IPS DF 4.7 (cell line): ENCODE results near the gene NAV2.
"Not testable (repeated sequence)": the region's sequence is repeated elsewhere in the genome, so short reads cannot be mapped to it uniquely, and the experiment has no call there.

Experiments used
- DNase-seq: peaks from one replicate; pipeline ENCODE4 v3.0.0-alpha.2; 2013; ENCODE audit warnings: low spot score; ENCODE audit errors: extremely low read depth

Gene NAV2

DNA sequence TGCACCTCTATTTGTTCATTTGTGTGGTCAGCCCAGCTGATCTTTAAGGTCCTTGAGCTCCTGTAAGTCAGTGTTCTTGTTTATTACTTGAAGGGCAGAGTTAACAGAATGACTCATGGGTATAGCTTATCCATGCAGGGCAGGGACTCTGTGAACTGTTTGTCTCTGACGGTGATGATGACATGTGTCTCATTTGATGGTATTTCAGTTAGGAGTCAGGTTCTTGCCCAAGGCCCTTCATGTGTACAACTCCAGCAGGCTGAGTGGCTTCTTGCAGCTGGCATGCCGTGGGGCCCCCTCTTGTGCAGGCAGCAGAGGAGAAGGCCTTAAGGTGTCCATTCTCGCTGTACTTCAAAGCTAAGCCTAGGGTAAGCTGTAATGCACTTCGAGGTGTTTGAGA, 282.5 kb downstream of the NAV2 start:
- DNase-seq = no peak

DNA sequence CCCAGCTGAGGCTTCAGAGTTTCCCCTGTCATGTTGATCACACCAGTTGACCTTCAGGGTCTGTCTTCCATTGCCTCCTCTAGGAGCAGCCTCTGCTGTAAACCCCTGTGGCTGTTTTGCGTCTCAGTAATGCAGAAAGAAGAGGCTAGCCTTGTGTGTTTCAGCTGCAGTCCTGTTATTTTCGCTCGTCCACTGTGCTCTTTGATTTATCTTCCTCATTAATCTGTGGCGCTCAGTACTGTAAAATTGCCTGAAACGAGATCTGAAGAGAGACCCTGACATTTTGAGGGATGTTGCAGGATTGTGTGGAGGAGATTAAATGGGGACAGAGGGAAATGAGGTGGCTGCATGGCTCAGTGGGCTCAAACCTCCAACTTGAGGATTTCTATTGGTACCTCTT, 283.9 kb downstream of the NAV2 start:
- no peak for DNase-seq

DNA sequence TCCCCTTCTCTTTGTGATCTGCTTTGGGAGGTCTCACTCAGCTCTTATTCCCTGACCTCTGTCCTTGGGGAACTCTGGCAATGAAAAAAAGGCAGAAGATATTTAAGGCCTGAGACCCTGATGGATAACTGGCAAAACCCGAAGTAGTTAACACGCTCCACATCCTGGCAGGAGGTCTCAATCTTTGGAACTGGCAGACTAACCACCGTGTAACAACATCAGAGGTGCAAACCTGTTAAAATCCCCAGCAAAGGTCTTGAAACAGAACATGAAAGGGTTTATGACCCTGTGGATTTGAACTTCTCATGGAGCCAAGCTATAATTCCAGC, 287.3 kb downstream of the NAV2 start:
- no peak for DNase-seq

DNA sequence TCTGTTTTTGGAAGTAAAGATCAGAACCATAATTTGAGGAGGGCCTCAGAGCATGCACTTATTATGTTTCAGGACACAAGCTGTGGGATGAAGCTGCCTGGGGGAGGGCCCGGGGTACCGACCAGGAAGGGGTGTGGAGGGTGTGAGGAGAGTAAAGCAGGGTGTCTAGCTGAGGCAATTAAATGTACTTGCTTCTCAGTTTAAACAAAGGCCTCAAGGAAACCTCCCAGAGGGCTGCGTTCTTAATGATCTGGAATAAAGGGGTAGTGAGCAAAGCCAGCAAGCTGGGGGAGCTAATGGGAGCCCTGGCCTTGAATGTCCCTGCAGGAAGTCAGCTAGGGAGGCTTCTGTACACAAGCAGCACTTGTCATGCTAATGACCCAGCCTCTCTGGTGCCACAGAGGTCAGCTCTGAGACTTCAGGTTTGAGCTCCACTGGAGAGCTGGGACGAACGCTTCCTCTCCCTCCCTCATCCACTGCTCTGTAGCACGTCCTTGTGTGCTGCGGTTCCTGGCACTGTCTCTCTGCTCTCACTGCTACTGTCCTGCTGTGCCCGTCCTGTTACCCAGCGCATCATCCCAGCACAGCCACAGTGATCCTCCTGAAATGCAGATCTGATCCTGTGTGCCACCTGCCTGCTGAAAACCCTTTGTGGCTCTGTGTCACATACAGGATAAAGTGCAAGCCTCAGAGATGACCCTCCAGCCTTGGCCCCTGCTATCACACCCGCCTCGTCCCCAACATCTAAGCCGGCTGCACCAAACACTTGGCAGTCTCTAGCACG, 287.9 kb downstream of the NAV2 start:
- peak; percentile 96 for DNase-seq

DNA sequence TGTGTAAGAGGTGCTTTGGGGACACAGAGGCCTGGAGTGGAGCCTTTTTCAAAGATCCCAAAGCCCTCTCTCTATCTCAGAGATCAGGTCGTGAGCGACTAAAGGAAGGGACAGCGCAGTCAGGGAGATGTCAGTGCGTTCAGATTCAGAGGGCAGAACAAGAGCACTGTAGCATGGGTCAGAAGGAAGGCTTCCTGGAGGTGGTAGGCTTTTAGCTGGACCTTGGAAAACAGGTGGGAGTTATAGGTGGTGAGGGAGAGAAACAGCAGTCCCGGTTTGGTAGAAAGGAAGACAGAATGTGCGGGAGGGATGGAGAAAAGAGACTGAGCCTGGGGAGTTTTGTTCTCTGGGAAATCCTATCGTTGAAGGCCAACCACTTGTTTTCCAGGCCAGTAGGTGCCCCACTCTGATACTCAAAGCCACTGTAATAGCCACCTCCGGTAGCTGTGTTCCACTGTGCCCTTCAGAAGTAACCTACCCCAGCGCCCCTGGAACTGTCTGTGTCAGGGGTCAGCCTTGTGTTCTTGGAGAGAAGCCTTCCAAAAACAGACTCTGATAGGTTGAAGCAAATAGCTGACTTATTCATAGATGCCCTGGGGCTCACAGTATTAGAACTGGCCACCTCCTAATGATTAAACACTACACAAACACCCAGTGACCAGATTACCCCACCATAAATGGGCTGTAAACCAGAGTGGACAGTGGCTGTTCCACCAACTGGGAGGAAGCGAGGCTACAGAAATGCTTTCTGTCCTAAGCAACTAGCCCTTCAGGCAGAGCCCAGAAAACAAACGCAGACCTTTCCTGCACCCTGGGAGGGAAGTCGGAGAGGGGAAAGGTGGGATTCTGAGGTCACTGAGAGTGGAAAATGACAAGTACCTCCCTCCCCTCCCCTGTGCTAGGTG, 289.9 kb downstream of the NAV2 start:
- DNase-seq = no peak

DNA sequence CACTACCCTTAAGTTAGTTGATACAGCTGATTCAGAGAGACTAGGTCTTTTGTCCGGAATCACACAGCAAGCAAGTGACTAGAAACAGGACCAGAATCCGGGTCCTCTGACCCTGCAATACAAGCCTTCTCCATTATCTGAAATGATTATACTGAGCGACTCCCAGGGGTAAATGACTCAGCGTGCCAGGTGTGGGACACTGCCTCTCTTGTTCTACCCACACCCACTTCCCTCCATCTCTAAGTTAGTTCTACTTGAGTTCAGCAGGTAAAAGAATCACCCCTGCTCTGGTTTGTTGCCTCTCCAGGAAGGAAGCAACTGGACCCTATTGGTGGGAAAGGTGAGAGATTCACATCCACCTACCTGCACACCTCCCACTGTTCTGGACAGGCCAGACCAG, 290.7 kb downstream of the NAV2 start:
- no peak for DNase-seq

DNA sequence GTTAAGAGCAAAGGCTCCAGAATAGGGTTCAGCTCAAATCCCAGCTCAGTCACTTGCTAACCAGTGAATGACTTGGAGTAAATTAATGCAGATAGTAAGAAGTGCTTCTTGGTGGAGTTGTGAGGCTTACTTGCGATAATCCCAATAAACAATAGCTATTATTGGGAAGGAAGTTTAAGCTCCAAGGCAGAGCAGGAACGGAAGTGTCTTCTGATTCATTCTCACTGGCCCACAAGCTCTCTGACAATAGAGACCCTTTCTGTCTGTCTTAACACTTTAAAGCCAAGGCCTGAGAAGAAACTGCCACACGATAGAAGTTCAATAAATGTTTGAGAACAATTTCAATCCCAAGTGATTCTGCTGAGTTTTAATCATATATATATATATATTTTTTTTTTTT, 292.2 kb downstream of the NAV2 start:
- no peak for DNase-seq

DNA sequence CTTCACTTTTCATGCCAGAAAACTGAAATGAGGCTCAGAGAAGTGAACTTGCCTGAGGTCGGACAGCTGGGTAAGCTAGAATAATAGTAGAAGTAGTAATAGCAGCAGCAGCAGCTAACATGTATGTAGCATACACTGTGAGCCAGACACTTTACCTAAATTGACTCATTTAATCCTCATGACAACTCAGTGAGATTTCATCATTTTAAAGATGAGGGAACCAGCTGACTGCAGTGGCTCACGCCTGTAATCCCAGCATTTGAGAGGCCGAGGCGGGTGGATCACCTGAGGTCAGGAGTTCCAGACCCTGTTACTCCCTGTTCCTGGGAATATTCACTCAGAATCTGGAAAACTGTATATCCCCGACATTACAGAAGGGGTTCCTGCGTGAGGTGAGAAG, 293.1 kb downstream of the NAV2 start:
- DNase-seq = no peak

DNA sequence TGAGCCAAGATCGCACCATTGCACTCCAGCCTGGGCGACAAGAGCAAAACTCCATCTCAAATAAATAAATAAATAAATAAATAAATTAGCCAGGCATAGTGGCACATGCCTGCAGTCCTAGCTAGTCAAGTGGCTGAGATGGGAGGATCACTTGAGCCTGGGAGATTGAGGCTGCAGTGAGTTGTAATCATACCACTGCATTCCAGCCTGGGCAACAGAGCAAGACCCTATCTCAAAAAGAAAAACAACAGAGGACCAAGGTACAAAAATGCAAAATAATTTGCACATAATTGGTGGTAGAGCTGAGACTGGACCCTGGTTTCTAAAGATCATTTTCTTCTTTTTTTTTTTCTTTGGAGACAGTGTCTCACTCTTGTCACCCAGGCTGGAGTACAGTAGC, 294.0 kb downstream of the NAV2 start:
- DNase-seq = not testable (repeated sequence)

DNA sequence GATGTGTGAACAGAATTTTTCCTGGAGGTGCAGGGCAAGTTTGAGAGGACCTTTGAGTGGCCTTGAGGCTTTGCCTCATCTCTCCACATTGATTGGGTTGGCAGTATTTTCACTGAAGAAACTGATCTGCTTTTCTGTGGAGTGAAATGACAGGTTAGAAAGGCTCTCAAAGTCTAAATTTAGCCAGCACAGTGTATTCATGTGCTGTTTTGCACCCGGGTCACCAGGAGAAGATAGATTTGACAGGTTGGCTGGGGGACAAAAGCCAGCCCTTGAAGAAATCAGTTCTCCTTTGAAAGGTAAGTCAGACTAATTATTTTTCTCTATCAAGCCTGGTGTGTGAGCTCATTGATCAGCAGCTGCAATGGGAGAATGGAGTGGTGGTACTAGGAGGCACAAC, 294.7 kb downstream of the NAV2 start:
- DNase-seq = no peak

DNA sequence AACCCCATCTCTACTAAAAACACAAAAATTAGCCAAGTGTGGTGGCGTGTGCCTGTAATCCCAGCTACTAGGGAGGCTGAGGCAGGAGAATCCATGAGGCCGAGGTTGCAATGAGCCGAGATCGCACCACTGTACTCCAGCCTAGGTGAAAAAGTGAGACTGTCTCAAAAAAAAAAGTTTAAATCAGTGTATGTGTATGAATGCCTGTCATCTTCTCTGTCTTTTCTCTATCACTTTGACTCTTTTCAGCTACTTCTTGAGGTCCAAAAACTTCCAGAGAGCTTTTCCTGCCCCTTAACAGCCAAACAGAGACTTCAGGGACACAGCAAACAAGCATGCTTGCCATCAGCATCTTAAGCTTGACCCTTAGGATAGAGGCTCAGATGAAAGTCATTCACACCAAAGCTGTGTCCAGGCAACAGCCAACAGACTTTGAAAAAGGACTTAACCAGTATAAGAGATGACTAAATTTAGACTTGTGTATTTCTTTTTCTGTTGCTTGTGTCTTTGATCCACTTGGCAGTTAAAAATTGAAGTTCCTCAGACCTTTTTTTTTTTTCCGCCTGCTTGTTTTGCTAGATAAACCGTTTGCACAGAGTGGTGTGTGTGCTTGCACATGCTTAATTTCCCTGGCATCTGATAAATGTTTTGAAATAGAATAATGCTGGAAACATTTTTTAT, 295.7 kb downstream of the NAV2 start:
- no peak for DNase-seq

DNA sequence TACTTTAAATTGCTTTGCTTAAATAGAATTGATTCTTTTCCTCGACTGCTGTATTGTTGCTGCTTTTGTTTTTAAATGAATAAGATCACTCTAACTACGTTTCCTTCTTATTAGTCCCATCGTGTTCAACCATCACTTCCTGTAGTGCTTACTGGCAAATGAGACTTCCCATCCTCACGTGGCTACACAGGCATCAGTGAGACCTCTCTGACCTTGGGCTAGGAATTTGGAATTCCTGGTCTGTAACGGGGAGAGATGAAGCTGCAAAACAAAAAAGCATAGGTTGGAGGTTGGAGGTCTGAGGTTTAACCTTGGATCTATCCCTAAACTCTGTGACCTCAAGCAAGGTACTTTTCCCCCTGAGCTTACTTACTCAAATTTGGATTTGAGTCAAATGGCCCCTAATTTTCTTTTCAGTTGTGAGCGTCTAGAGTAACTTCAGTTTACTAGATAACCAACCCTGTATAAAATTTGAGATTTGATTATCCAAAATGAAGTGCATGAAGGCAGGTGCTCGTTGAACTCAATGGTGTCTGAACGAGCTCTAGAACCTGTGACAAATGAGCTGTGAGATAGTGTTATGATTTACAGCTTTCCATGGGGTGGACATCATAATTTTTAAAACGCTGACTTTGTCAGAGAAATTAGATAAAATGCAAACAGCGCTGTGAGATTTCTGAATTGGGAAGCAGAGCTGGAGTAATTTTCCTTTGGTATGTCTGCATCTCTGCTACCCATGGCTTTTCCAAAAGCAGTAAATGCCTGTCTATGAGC, 296.4 kb downstream of the NAV2 start:
- DNase-seq = no peak

DNA sequence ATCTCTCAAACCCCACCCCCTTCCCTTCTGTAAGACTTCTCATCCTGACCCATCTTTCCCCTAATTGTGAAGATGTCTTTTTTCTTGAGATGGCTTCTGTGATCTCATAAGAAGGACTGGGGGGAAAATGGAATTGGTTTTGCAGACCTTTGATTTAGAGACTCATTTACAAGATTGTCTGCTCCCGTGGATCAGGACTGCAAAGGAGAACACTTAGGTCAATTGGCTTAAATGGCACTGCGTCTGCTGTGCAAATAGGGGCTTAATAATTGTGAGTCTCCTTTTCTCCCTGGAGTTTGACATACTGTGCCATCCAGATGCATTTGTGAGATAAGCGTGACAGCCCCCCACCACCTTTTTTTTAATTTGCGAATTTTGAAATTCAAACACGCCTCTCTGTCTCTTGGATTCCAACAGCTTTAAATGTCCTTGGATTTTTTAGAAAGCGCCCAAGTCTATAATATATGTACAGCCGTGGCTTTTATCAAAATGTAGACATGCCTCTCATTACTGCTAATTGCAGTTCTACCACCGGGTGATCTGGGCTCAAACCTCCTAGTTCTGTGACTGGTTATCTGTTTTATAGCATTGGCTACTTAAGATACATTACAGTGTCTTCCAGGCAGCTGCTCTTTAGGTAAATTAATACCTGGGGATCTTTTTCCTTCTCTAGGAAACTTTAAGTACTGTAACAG, 297.7 kb downstream of the NAV2 start:
- DNase-seq = no peak

DNA sequence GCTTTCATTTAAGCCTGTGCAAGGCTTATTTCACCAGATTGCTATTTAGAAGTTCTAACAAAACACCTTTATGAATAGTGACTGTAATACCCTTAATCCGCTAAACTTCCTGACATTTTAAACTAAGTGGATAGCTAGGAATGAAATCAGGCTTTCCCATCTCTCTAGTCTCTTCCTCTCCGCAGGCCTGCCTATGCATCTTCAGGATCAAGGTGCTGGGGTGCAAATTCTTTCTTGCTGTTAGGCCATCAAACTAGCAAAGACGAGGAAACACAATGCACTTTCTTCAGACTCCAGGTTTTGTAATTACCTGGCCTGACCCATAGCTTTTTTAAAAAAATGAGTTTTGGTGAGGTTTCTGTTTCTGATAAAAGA, 298.2 kb downstream of the NAV2 start:
- no peak for DNase-seq

DNA sequence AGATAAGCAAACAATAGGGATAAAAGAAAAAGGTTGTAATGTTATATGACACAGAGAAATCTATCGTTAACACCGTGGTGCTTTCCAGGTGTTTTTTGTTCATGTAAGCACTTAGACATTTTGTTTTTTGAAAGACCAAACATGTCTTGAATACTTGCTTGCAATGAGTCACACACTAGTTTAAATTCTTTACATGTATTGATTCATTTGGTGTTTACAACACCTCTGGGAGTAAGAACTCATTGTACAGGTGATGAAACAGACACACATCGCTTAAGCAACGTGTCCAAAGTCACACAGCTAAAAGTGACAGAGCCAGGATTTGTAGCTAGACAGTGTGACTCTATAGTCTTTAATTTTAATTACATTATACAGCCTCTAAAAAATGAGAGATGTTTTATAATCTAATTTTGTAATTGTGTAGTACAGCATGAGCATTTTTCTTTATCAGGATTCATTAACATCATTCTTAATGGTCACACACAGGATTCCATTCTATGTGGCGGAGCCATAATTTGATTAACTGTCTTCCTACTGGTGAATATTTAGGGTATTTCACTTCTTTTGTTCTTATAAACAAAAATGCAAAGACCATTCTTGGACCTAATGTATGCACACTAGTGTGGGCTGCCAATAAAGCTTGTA, 298.8 kb downstream of the NAV2 start:
- DNase-seq = no peak

DNA sequence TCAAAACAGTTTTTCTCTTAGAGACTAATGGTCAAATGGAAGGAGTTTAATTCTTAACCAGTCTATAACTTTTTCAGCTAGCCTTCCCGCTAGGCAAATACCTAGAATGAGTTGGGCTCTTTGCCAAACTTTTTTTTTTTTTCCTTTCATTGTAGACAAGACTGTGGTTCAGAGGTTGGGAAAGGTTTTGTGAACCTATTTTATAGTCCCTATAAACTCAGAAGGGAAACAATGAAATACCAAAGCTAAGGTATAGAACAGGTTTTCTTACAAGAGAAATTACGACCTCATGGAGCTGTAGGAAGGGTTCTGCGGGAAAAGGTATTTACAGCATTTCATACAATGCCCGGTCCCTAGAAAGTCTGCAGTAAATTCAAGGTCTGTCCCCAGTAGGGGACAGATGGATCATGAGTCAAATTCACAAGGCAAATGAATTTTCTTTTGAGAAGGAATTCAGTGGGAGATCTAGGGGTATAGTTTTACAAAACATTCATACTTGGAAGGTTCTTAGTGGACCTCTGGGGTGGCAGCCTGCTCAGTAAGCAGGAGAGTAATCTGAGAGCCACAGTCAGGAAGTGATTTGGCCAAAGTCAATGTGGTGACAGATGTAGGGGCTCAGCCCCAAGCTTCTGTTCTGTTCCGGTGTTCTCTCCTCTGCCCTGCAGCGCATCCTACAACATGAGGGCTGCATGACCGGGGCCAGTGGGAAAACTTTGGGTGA, 300.9 kb downstream of the NAV2 start:
- DNase-seq = no peak

DNA sequence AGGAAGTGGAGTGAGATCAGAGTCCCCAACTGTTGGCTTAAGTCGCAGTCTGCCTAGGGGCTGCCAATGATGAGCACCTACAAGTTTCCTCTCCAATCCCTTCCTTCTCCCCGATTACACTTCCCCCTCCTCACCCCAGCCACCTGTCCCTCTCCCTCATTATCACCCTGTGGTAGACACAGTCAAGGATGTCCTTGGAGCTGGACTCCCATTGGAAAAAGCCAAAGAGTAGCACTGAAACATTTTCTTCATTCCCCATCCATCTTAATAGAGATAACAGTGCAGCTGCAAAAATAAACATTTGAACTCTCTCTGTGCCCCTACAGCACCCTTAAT, 301.4 kb downstream of the NAV2 start:
- no peak for DNase-seq

DNA sequence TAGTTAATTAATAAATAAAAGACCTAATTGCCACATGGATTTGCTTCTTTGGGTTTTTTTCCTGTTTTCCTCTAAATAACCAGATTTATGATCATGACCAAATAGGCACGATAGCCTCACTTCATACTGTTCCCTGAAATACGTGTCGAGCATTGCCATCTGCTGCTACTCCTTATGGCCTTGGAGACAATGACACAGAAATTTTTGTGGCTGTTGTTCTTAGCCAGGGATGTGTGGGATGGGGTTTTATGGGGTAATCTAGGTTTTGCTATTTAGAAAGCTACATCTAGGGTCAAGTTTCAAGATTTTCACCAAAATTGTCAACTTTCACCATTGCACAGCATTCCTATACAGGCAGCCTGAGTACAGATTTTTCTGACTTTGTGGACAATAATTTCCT, 302.5 kb downstream of the NAV2 start:
- no peak for DNase-seq

DNA sequence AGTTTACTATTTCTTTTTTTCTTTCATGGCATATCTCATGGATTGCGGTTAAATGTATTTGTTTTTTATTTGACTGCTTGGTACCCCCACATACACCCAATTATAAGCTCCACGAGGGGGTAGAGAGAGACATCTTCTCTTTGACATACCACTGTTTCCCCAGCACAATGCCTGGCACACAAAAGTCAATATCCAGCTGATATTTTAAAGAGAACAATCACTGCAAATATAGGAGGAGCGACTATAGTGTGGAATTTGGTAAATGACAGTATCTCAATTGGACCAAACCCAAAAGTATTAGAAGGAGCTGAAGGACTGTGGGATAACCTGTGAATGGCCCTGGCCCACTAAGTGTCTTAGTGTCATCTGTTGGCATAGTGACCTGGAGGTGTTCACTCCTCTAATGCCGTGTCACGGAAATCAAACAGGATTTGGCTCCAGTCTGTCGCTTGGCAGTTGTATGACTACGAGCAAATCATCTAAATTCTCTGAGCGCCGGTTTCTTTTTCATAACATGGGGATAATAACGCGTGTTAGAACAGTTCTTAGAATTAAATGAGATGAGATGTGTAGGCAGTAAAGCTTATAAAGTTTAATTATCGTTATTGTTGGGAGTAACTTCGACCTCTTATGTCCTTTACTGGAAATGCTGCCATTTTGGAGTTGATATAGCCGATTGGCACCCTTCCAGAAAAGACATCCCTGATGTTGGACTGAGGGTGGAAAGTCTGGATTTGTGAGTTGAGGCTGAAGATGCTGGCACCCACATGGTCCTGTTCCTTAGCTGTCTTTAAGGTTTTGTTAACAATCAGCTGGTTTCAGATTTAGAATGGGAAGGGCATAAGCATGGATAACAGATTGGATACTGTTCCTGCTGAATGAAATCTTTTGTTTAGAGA, 303.1 kb downstream of the NAV2 start:
- DNase-seq = no peak
